Measurements from ENCODE around the gene UBE2E2. TPM values are rescaled to one million over a fixed set of nuclear protein-coding genes. Genes with fewer than 3 reads are reported as not detected.

UBE2E2 gene
- total RNA-seq, 1 donor from 2014 or later: 89.8 TPM

DNA sequence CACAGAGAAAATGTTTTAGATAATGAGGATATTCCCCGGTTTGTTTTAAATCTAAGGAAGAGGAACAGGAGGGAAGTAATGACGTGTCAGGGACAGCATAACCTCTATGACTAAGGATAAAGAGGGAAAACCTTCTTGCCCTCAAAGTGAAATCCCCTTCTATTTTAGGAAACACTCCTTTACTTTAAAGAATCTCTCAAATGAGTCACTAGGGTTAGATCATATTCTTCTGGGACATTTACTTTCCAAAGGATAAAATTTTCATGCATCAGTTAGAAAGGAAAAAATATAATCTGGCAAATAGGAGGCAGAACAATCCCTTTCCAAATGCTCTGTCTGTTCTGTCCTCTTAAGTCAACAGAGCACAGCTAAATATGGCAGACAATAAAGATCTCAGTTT lies 43.2 kb upstream of the UBE2E2 start:
- Mint-ChIP-seq H3K27ac (no peak overlapping the region), H3K27me3 (ENCODE audit: insufficient read depth, low read depth) (no peaks in the 10 kb centered on the region), H3K4me3 (no peak overlapping the region), H3K36me3 (no peaks in the 10 kb centered on the region), H3K4me1 (no peaks in the 10 kb centered on the region), H3K9me3 (peaks cover 5% of the 10 kb centered on the region)
- Histone ChIP-seq H3K36me3 (no peaks in the 10 kb centered on the region), H3K79me2 (ENCODE audit: low read depth) (no peaks in the 10 kb centered on the region), H3K27ac (no peak overlapping the region), H3K4me1 (no peaks in the 10 kb centered on the region), H3K9ac (no peak overlapping the region), H2AFZ (replicated peaks) (no peak overlapping the region), H3F3A (ENCODE audit: low read depth) (no peaks in the 10 kb centered on the region), H3K4me2 (no peak overlapping the region), H3K9me3 (ENCODE audit: low read depth) (no peaks in the 10 kb centered on the region), H3K27me3 (no peaks in the 10 kb centered on the region), H3K4me3 (no peak overlapping the region), H4K20me1 (ENCODE audit: low read depth) (no peaks in the 10 kb centered on the region)
- DNase-seq (ENCODE audit: low spot score): no peak
- TF ChIP-seq EZH2phosphoT487 (IDR thresholded peaks at IDR 0.05): no peak
- no peak for TF ChIP-seq EZH2 (IDR thresholded peaks at IDR 0.05)
- TF ChIP-seq, protein P1, sequence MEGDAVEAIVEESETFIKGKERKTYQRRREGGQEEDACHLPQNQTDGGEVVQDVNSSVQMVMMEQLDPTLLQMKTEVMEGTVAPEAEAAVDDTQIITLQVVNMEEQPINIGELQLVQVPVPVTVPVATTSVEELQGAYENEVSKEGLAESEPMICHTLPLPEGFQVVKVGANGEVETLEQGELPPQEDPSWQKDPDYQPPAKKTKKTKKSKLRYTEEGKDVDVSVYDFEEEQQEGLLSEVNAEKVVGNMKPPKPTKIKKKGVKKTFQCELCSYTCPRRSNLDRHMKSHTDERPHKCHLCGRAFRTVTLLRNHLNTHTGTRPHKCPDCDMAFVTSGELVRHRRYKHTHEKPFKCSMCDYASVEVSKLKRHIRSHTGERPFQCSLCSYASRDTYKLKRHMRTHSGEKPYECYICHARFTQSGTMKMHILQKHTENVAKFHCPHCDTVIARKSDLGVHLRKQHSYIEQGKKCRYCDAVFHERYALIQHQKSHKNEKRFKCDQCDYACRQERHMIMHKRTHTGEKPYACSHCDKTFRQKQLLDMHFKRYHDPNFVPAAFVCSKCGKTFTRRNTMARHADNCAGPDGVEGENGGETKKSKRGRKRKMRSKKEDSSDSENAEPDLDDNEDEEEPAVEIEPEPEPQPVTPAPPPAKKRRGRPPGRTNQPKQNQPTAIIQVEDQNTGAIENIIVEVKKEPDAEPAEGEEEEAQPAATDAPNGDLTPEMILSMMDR (IDR thresholded peaks at IDR 0.05): no peak

DNA sequence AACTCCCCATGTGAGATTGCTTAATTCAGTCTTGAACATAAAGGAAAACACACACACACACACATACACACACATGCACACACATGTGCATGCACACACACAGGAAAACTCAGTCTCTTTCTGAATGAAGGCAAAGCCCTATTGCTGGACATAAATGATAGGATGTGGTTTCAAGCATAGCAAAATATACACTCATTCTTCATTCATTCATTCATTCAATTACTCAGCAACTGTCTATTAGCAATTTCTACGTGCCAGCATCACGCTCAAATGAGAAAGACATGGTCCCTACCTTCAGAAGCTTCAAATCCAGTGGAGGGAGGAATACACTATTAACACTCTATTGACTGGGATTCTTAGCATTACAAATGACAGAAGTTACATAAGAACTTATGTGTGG lies 41.8 kb upstream of the UBE2E2 start:
- no peaks in the 10 kb centered on the region for H3K79me2 ChIP-seq (ENCODE audit: low read depth)
- no peak overlapping the region for H3K27ac ChIP-seq
- no peaks in the 10 kb centered on the region for H3K4me1 Mint-ChIP-seq
- H3K9ac ChIP-seq: no peak overlapping the region
- no peaks in the 10 kb centered on the region for H3K27me3 ChIP-seq
- H3K4me1 ChIP-seq: no peaks in the 10 kb centered on the region
- H3K36me3 Mint-ChIP-seq: no peaks in the 10 kb centered on the region
- no peaks in the 10 kb centered on the region for H4K20me1 ChIP-seq (ENCODE audit: low read depth)
- H3K4me3 ChIP-seq: no peak overlapping the region
- no peaks in the 10 kb centered on the region for H3K9me3 ChIP-seq (ENCODE audit: low read depth)
- no peak overlapping the region for H3K27ac Mint-ChIP-seq
- H3K27me3 Mint-ChIP-seq (ENCODE audit: insufficient read depth, low read depth): no peaks in the 10 kb centered on the region
- H3K9me3 Mint-ChIP-seq: no peaks in the 10 kb centered on the region
- TF ChIP-seq EZH2phosphoT487 (IDR thresholded peaks at IDR 0.05) (no peak), EZH2 (IDR thresholded peaks at IDR 0.05) (no peak)
- TF ChIP-seq, protein P1 (IDR thresholded peaks at IDR 0.05): no peak
- no peak overlapping the region for H3K4me2 ChIP-seq
- no peak overlapping the region for H2AFZ ChIP-seq (replicated peaks)
- DNase-seq (ENCODE audit: low spot score): no peak
- no peak overlapping the region for H3K4me3 Mint-ChIP-seq
- H3F3A ChIP-seq (ENCODE audit: low read depth): no peaks in the 10 kb centered on the region
- H3K36me3 ChIP-seq: no peaks in the 10 kb centered on the region

DNA sequence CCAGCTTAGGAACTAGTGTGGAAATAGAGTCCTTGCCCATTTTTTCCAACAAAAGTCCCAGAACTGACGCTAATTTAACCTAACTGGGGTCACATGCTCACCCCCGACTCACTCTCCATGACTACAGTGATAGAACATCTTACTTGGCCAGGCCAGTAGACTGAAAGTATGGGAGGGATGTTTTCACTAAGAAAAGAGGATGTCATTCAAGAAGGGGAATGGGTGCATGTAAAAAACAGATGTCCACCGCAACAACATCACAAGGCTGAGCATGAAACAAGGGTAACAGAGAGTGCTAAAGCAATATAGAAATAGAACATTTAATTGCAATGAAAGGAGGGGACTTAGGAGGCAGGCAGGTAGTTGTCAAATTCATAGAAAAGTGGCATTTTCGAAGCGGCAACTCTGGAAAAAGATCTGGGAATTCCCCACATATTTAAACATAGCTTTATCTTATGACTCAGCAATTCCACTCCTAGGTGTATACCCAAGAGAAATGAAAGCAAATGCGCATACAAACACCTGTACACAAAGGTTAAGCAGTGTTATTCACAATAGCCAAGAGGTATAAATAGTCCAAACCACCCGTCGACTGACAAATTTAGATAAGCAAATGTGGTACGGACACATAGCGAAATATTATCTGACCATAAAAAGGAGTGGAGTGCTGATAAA lies 41.1 kb upstream of the UBE2E2 start:
- H3K4me1 Mint-ChIP-seq: no peaks in the 10 kb centered on the region
- H3K4me3 Mint-ChIP-seq: no peak overlapping the region
- no peak overlapping the region for H3K27ac Mint-ChIP-seq

More for the DNA sequence above, 41.1 kb upstream of the UBE2E2 start:
- H3F3A ChIP-seq (ENCODE audit: low read depth): no peaks in the 10 kb centered on the region
- no peaks in the 10 kb centered on the region for H4K20me1 ChIP-seq (ENCODE audit: low read depth)
- H3K36me3 ChIP-seq: no peaks in the 10 kb centered on the region
- H2AFZ ChIP-seq (replicated peaks): no peak overlapping the region
- Mint-ChIP-seq H3K9me3 (no peaks in the 10 kb centered on the region), H3K27me3 (ENCODE audit: insufficient read depth, low read depth) (no peaks in the 10 kb centered on the region), H3K36me3 (no peaks in the 10 kb centered on the region)
- no peaks in the 10 kb centered on the region for H3K79me2 ChIP-seq (ENCODE audit: low read depth)
- H3K27ac ChIP-seq: no peak overlapping the region
- no peaks in the 10 kb centered on the region for H3K27me3 ChIP-seq
- no peak overlapping the region for H3K9ac ChIP-seq
- no peak overlapping the region for H3K4me3 ChIP-seq
- H3K4me2 ChIP-seq: no peak overlapping the region
- no peak for TF ChIP-seq EZH2 (IDR thresholded peaks at IDR 0.05)
- no peak for TF ChIP-seq EZH2phosphoT487 (IDR thresholded peaks at IDR 0.05)
- TF ChIP-seq, protein P1 (IDR thresholded peaks at IDR 0.05): no peak
- H3K9me3 ChIP-seq (ENCODE audit: low read depth): no peaks in the 10 kb centered on the region
- DNase-seq (ENCODE audit: low spot score): no peak
- no peaks in the 10 kb centered on the region for H3K4me1 ChIP-seq
